ENCODE results near the gene VEGFB.

Gene VEGFB

GRCh38 chr11:64267207-64267945 lies 33.0 kb downstream of the VEGFB start:
- no peaks in the 10 kb centered on the region for H3K27me3 ChIP-seq (ENCODE audit: insufficient read depth, low read length)
- H3K4me1 ChIP-seq (ENCODE audit: insufficient read depth, low read length), result peaks cover 22% of the 10 kb centered on the region
- no peak overlapping the region for H3K4me3 ChIP-seq (ENCODE audit: low read length)
- H3K9me3 ChIP-seq (ENCODE audit: low read length), result no peaks in the 10 kb centered on the region
- H2AFZ ChIP-seq (ENCODE audit: low read depth, low read length), result no peak overlapping the region
- peaks cover 17% of the 10 kb centered on the region for H3K36me3 ChIP-seq (ENCODE audit: insufficient read depth, low read length)

DNA sequence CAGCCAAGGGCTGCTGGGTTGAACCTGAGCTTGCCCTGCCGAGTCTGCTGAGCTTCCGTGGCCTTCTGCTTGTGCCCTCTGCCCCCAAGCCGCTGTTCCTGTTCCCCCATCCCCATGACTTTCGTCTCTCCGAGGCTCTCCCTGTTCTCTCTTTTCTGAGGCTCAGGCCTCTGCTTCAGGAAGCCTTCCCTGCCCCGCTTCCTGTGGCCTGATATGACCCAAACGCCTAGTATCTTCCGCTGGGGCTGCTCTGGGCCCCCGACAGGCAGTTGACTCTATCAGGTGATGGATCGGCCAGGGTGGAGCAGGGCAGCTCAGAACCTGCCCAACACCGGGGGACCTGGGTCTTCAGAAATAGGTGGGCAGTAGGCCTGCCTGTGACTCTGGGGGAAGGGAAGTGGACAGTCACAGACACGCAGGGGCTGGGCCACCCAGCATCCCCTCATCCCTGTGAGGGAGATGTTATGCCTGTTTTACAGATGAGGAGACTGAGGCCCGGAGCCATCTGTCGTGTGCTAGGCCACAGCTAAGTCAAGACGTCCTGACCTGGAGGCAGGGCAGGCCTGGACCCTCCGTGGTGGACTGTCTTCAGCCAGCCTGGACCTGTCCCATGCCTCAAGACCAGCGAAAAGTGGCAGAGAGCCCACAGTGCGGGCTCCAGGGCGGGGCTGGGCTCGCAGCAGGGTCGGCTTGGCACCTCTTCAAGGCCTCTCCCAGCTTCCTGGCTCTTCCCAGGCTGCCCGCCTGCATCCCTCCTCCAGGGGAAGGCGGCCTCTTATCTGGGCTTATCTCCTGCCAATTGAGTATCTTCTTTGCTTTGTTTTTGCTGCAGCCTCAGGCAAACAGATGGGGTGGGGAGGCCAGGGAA lies 33.9 kb downstream of the VEGFB start:
- Histone ChIP-seq H3K27me3 (ENCODE audit: insufficient read depth, low read length) (no peaks in the 10 kb centered on the region), H3K36me3 (ENCODE audit: insufficient read depth, low read length) (peaks cover 9% of the 10 kb centered on the region), H2AFZ (ENCODE audit: low read depth, low read length) (no peak overlapping the region), H3K4me3 (ENCODE audit: low read length) (peak overlapping the region; percentile 50), H3K9me3 (ENCODE audit: low read length) (no peaks in the 10 kb centered on the region), H3K4me1 (ENCODE audit: insufficient read depth, low read length) (peaks cover 23% of the 10 kb centered on the region)

GRCh38 chr11:64268893-64269539 lies 34.6 kb downstream of the VEGFB start:
- Histone ChIP-seq H3K4me1 (ENCODE audit: insufficient read depth, low read length) (peaks cover 23% of the 10 kb centered on the region), H2AFZ (ENCODE audit: low read depth, low read length) (peak overlapping the region; percentile 46), H3K4me3 (ENCODE audit: low read length) (peak overlapping the region; percentile 50), H3K27me3 (ENCODE audit: insufficient read depth, low read length) (no peaks in the 10 kb centered on the region), H3K9me3 (ENCODE audit: low read length) (no peaks in the 10 kb centered on the region), H3K36me3 (ENCODE audit: insufficient read depth, low read length) (peaks cover 7% of the 10 kb centered on the region)

GRCh38 chr11:64269540-64270220 lies 35.3 kb downstream of the VEGFB start:
- Histone ChIP-seq H2AFZ (ENCODE audit: low read depth, low read length) (peak overlapping the region; percentile 46), H3K4me1 (ENCODE audit: insufficient read depth, low read length) (peaks cover 23% of the 10 kb centered on the region), H3K36me3 (ENCODE audit: insufficient read depth, low read length) (peaks cover 7% of the 10 kb centered on the region), H3K9me3 (ENCODE audit: low read length) (no peaks in the 10 kb centered on the region), H3K4me3 (ENCODE audit: low read length) (peak overlapping the region; percentile 67), H3K27me3 (ENCODE audit: insufficient read depth, low read length) (no peaks in the 10 kb centered on the region)

DNA sequence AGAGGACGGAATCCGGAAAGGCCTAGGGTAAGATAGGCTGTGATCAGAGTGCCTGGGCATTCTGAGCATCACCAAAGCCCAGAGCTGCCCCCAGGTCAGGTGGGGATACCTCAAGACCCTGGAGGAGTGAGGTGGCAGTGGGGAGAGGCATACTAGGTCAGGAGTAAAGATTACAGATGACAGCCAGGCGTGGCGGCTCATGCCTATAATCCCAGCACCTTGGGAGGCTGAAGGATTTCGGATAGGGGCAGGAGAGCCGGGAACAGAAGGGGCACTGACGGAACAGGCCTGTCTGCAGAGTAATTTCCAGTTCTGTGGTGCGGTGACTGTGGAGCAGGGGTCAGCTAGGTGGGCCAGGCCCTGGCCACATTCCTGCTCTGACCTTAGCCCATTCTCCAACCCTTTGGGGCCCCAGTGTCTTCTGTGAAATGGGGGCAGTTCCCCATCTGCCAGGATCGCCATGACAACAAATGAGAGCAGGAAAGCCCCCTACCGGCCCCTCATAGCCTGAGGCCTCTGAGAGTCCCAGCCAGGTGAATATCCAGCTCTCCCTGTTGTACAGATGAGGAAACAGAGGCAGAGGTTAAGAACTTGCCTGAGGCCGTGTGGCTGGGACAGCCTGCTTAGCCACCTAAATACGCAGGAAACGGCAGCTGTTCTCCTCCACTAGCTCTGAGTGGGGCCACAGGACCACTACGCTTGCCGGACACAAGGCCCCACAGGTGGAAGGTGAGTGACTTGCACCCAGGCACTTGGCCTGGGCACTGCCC lies 40.8 kb downstream of the VEGFB start:
- no peak overlapping the region for H2AFZ ChIP-seq (ENCODE audit: low read depth, low read length)
- no peaks in the 10 kb centered on the region for H3K9me3 ChIP-seq (ENCODE audit: low read length)
- H3K4me1 ChIP-seq (ENCODE audit: insufficient read depth, low read length), result peaks cover 21% of the 10 kb centered on the region
- H3K36me3 ChIP-seq (ENCODE audit: insufficient read depth, low read length), result peaks cover 22% of the 10 kb centered on the region
- H3K4me3 ChIP-seq (ENCODE audit: low read length), result no peak overlapping the region
- no peaks in the 10 kb centered on the region for H3K27me3 ChIP-seq (ENCODE audit: insufficient read depth, low read length)

- Histone ChIP-seq H3K27me3 (ENCODE audit: insufficient read depth, low read length) (no peaks in the 10 kb centered on the region), H2AFZ (ENCODE audit: low read depth, low read length) (no peak overlapping the region), H3K4me3 (ENCODE audit: low read length) (no peak overlapping the region), H3K36me3 (ENCODE audit: insufficient read depth, low read length) (peaks cover 22% of the 10 kb centered on the region), H3K9me3 (ENCODE audit: low read length) (no peaks in the 10 kb centered on the region), H3K4me1 (ENCODE audit: insufficient read depth, low read length) (peaks cover 18% of the 10 kb centered on the region)
Observed at GRCh38 chr11:64275841-64276240, 41.5 kb downstream of the VEGFB start.

GRCh38 chr11:64276653-64277431 lies 42.5 kb downstream of the VEGFB start:
- Histone ChIP-seq H3K36me3 (ENCODE audit: insufficient read depth, low read length) (peaks cover 23% of the 10 kb centered on the region), H3K4me3 (ENCODE audit: low read length) (no peak overlapping the region), H2AFZ (ENCODE audit: low read depth, low read length) (no peak overlapping the region), H3K4me1 (ENCODE audit: insufficient read depth, low read length) (peaks cover 14% of the 10 kb centered on the region), H3K27me3 (ENCODE audit: insufficient read depth, low read length) (no peaks in the 10 kb centered on the region), H3K9me3 (ENCODE audit: low read length) (no peaks in the 10 kb centered on the region)

GRCh38 chr11:64278576-64279190 lies 44.3 kb downstream of the VEGFB start:
- peaks cover 30% of the 10 kb centered on the region for H3K36me3 ChIP-seq (ENCODE audit: insufficient read depth, low read length)

GRCh38 chr11:64281957-64282770 lies 47.8 kb downstream of the VEGFB start:
- no peaks in the 10 kb centered on the region for H3K9me3 ChIP-seq (ENCODE audit: low read length)
- peaks cover 18% of the 10 kb centered on the region for H3K36me3 ChIP-seq (ENCODE audit: insufficient read depth, low read length)
- H3K4me1 ChIP-seq (ENCODE audit: insufficient read depth, low read length), result peaks cover 16% of the 10 kb centered on the region
- no peaks in the 10 kb centered on the region for H3K27me3 ChIP-seq (ENCODE audit: insufficient read depth, low read length)
- H2AFZ ChIP-seq (ENCODE audit: low read depth, low read length), result no peak overlapping the region
- H3K4me3 ChIP-seq (ENCODE audit: low read length), result no peak overlapping the region

More at GRCh38 chr11:64278576-64279190, 44.3 kb downstream of the VEGFB start:
- H2AFZ ChIP-seq (ENCODE audit: low read depth, low read length), result no peak overlapping the region
- H3K27me3 ChIP-seq (ENCODE audit: insufficient read depth, low read length), result no peaks in the 10 kb centered on the region
- H3K4me1 ChIP-seq (ENCODE audit: insufficient read depth, low read length), result peaks cover 10% of the 10 kb centered on the region
- H3K9me3 ChIP-seq (ENCODE audit: low read length), result no peaks in the 10 kb centered on the region
- no peak overlapping the region for H3K4me3 ChIP-seq (ENCODE audit: low read length)

DNA sequence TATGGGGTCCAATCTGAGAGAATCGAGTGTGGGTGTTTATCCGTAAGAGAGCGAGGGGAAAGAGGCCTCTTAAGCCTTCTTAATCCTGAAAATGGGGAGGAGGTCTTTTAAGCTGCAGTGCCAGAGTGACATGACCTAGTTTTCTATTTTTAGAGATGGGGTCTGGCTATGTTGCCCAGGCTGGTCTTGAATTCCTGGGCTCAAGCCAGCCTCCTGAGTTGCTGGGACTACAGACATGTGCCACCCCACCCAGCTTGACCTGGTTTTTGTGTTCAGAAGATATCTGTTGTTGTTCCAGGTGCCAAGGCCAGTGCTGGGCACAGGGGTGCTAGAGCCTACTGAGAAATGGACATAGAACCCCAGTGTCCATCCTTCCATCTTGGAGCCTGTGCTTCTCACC lies 48.7 kb downstream of the VEGFB start:
- no peak overlapping the region for H2AFZ ChIP-seq (ENCODE audit: low read depth, low read length)
- H3K36me3 ChIP-seq (ENCODE audit: insufficient read depth, low read length), result peaks cover 12% of the 10 kb centered on the region
- H3K9me3 ChIP-seq (ENCODE audit: low read length), result no peaks in the 10 kb centered on the region
- H3K4me1 ChIP-seq (ENCODE audit: insufficient read depth, low read length), result peaks cover 16% of the 10 kb centered on the region
- no peak overlapping the region for H3K4me3 ChIP-seq (ENCODE audit: low read length)
- no peaks in the 10 kb centered on the region for H3K27me3 ChIP-seq (ENCODE audit: insufficient read depth, low read length)

Data from neuron (in vitro differentiated cells).